NB4 (cell line): ENCODE results near the gene ADISSP.

Source experiments
- CTCF ChIP-seq: IDR thresholded peaks from one replicate; pipeline ENCODE4 v1.5.1; 2012; ENCODE audit warnings: low read depth, low read length
- POLR2A ChIP-seq: IDR thresholded peaks from 2 replicates; pipeline ENCODE4 v1.6.1; 2011; ENCODE audit warnings: mild to moderate bottlenecking; ENCODE audit not compliant: insufficient read length; ENCODE audit errors: extremely low read depth
- TF ChIP-seq, protein P1 (sequence below): IDR thresholded peaks from 2 replicates; pipeline ENCODE4 v1.6.1; 2011; ENCODE audit warnings: low read depth, low read length

DNA sequence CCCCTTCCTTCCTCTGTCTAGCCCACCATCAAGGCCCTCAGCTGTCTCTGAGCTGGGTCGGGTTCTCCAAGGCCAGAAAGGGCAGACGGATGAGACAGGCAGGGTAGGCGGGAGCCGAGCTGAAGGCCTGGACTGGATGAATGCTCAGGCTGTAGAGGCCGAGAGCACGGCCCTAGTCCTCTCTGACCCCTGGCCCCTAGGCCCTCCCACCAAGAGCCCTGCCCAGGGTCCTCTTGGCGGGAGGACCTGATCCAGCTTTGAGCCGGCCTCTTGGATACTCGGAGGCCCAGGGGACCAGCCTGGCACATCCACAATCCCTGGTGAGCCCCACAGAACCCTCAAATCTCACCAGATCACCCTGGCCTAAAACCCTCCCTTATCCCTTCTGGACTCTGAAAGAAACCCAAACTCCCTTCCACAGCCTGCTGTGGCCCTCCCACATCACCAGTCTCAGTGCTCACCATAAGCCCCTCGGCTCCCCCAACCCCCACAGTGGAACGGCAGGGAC lies 8.2 kb downstream of the ADISSP start:
- TF ChIP-seq POLR2A: no peak
- TF ChIP-seq CTCF: no peak
- TF ChIP-seq, protein P1, sequence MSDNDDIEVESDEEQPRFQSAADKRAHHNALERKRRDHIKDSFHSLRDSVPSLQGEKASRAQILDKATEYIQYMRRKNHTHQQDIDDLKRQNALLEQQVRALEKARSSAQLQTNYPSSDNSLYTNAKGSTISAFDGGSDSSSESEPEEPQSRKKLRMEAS: no peak
